ENCODE measurements around the gene ZRANB3.
"Not testable (repeated sequence)": the region's sequence is repeated elsewhere in the genome, so short reads cannot be mapped to it uniquely, and the experiment has no call there.

The ZRANB3 gene

GRCh38 chr2:135121016-135121657 lies 409.9 kb downstream of the ZRANB3 start:
- no peak for DNase-seq

GRCh38 chr2:135119582-135119981 lies 411.4 kb downstream of the ZRANB3 start:
- no peak for DNase-seq

- DNase-seq: no peak
Observed at GRCh38 chr2:135113322-135113721, 417.7 kb downstream of the ZRANB3 start.

- DNase-seq: not testable (repeated sequence)
Observed at GRCh38 chr2:135105513-135106316, 425.3 kb downstream of the ZRANB3 start.

GRCh38 chr2:135103843-135104242 lies 427.2 kb downstream of the ZRANB3 start:
- DNase-seq: no peak

GRCh38 chr2:135099802-135100483 lies 431.1 kb downstream of the ZRANB3 start:
- no peak for DNase-seq

GRCh38 chr2:135097532-135098231 lies 433.3 kb downstream of the ZRANB3 start:
- DNase-seq: no peak

- no peak for DNase-seq
Observed at GRCh38 chr2:135096665-135097446, 434.2 kb downstream of the ZRANB3 start.

GRCh38 chr2:135095591-135095990 lies 435.4 kb downstream of the ZRANB3 start:
- DNase-seq: no peak

- no peak for DNase-seq
Observed at GRCh38 chr2:135094508-135094907, 436.5 kb downstream of the ZRANB3 start.

- DNase-seq: no peak
Observed at GRCh38 chr2:135093670-135094330, 437.2 kb downstream of the ZRANB3 start.

GRCh38 chr2:135093193-135093592 lies 437.8 kb downstream of the ZRANB3 start:
- no peak for DNase-seq

- no peak for DNase-seq
Observed at GRCh38 chr2:135091681-135092080, 439.3 kb downstream of the ZRANB3 start.

- DNase-seq: not testable (repeated sequence)
Observed at GRCh38 chr2:135089597-135089996, 441.4 kb downstream of the ZRANB3 start.

Data from CD4-positive, alpha-beta T cell treated with Interferon gamma for 1 hour (primary cell).